Measurements from ENCODE around the gene CD22.
"Not testable (repeated sequence)": the region's sequence is repeated elsewhere in the genome, so short reads cannot be mapped to it uniquely, and the experiment has no call there.

The CD22 gene

GRCh38 chr19:35362261-35363000 lies 33.4 kb downstream of the CD22 start:
- no peak for DNase-seq

GRCh38 chr19:35363001-35363590 lies 34.1 kb downstream of the CD22 start:
- no peak for DNase-seq

- no peak for DNase-seq
These were observed 34.9 kb downstream of the CD22 start for GRCh38 chr19:35363711-35364425.

GRCh38 chr19:35365303-35365702 lies 36.3 kb downstream of the CD22 start:
- no peak for DNase-seq

GRCh38 chr19:35368378-35368777 lies 39.4 kb downstream of the CD22 start:
- no peak for DNase-seq

- no peak for DNase-seq
These were observed 40.5 kb downstream of the CD22 start for GRCh38 chr19:35369522-35369921.

- no peak for DNase-seq
These were observed 41.7 kb downstream of the CD22 start, which contains the start of gene GPR42 for GRCh38 chr19:35370722-35371121. GPR42 (plus strand) TSS chr19:35371068; CDS start chr19:35371360, 292 bp downstream.

- DNase-seq = no peak
These were observed 44.5 kb downstream of the CD22 start for GRCh38 chr19:35373492-35373891.

- DNase-seq = not testable (repeated sequence)
These were observed 45.0 kb downstream of the CD22 start for GRCh38 chr19:35374031-35374430.

GRCh38 chr19:35375505-35376307 lies 46.7 kb downstream of the CD22 start:
- no peak for DNase-seq

GRCh38 chr19:35377656-35378055 lies 48.7 kb downstream of the CD22 start:
- no peak for DNase-seq

GRCh38 chr19:35378356-35378755 lies 49.4 kb downstream of the CD22 start:
- no peak for DNase-seq

- not testable (repeated sequence) for DNase-seq
These were observed 50.6 kb downstream of the CD22 start for GRCh38 chr19:35379545-35379944.

GRCh38 chr19:35379992-35380391 lies 51.0 kb downstream of the CD22 start:
- no peak for DNase-seq

- no peak for DNase-seq
These were observed 51.6 kb downstream of the CD22 start for GRCh38 chr19:35380450-35381124.

- no peak for DNase-seq
These were observed 52.3 kb downstream of the CD22 start for GRCh38 chr19:35381318-35381717.

GRCh38 chr19:35381926-35382325 lies 52.9 kb downstream of the CD22 start:
- DNase-seq = no peak

GRCh38 chr19:35383536-35383935 lies 54.5 kb downstream of the CD22 start:
- no peak for DNase-seq

- no peak for DNase-seq
These were observed 59.5 kb downstream of the CD22 start for GRCh38 chr19:35388277-35389054.

GRCh38 chr19:35389192-35389861 lies 60.3 kb downstream of the CD22 start:
- no peak for DNase-seq

Measured in NCI-H510A (cell line).